HG03066 (cell line): Measurements from ENCODE around the gene CPNE1.
"Not testable (repeated sequence)": the region's sequence is repeated elsewhere in the genome, so short reads cannot be mapped to it uniquely, and the experiment has no call there.

Source experiments
- ATAC-seq: cut with Tn5 transposase; IDR thresholded peaks from one replicate; pipeline ENCODE4 v1.9.1; 2021; ENCODE audit warnings: low read depth; ENCODE audit not compliant: unreplicated experiment

CPNE1 gene

GRCh38 chr20:35698298-35699126, 33.8 kb upstream of the CPNE1 start:
- ATAC-seq = peak; percentile 31

DNA sequence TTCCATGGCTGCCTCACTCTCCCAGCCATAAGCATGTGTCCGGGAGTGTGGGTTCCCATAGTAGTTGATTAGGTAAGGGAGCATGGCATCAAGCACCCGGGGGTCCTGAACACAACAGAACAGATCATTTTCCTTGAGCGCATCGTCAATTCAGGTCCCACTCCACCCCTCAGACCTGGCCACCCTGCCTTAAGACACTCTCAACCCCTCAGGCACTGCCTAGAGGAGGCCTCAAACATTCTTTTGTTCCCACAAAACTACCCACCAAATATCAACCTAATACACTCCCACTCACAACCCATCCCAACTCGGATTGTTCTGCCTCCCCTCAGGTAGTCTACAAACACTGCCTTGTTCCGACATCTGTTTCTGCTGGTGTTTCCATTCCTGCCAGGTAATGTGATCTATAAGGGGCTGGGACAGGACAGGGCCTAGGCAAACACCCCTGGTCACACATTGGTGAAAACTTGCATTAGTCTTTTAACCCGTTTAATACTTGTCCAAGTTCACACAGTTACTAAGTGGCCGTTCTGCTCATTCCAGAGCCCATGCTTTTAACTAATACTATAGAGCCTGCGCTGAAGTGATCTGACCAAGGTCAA, 33.1 kb upstream of the CPNE1 start:
- no peak for ATAC-seq

GRCh38 chr20:35695978-35696377, 31.3 kb upstream of the CPNE1 start:
- no peak for ATAC-seq

DNA sequence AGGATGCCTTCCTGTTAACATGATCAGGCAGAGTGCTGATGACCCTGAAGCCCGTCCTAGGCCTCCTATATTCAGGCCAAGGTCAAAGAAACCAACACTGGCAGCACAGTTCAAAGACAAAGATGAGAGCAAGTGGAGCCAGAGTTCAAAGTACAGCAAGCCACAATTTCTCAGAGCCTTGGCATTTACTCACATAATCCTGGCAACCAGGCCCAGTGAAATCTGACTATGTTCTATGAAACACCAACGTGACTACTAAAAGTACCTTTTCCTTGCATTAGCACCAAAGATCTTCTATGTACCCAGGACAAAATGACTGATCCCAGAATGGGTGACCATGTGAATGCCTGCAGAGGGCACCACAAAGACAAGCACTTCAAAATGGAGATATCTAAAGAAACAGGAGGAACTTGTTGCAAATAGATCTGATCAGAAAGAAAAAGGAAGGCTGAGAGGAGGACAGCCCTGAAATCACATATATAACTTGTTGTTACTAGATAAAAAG, 30.6 kb upstream of the CPNE1 start:
- no peak for ATAC-seq

GRCh38 chr20:35690265-35690664, 25.6 kb upstream of the CPNE1 start:
- no peak for ATAC-seq

DNA sequence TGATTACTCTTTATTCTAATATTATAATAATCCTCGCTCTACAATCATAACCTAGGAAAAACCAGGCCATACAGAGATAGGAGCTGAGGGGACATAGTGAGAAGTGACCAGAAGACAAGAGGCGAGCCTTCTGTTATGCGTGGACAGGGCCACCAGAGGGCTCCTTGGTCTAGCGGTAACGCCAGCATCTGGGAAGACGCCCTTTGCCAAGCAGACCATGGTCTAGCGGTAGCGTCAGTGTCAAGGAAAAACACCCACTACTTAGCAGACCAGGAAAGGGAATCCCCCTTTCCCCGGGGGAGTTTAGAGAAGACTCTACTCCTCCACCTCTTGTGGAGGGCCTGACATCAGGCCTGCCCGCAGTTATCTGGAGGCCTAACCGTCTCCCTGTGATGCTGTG, 22.2 kb upstream of the CPNE1 start:
- not testable (repeated sequence) for ATAC-seq

- not testable (repeated sequence) for ATAC-seq
Measured at GRCh38 chr20:35685368-35685767, 20.7 kb upstream of the CPNE1 start.

DNA sequence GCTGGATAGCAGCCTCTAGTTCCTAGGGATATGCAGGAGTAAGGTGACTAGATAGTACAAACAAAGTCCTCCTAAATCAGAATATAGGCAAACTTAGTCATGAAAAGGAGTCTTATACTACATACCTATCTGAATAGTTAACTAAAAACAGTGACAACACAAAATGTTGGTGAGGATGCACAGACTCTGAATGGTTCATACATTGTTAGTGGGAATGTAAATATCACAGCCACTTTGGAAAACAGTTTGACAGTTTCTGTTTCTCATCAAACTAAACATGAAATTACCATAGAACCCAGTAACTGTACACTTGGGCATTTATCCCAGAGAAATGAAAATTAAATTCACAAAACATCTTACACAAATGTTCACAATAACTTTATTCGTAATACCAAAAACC, 17.3 kb upstream of the CPNE1 start:
- ATAC-seq = no peak

DNA sequence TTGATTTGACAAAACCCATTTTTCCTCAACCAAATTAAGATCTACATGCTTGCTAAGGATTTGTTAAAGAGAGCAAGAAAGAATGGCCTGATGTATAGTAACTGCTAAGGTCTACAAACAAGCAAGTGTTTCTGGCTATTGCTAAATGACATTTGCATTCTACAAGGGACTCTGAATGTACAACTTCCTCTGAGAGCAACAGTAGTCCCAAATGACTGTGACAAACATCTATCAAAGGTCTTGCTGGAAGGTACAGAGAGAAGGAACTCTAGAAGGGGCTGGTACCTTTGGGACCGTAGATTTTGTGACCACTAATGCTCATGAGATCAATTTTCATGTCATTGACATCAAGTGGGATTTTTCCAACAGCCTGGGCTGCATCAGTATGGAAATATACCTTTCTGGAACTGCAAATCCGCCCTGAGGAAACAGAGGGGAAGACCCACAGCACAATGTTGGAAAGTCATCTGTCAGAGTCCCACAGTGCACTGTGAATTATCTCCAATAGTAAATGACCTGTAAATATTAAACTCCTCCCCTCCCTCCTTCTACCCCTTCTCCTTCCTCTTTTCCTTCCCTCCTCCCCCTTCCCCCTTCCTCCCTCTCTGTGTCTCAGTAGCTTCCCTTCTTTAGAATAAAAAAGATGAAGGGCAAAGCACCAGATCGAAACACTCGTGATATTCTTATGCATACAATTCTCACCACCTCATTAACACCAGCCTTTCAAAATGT, 15.9 kb upstream of the CPNE1 start:
- no peak for ATAC-seq

DNA sequence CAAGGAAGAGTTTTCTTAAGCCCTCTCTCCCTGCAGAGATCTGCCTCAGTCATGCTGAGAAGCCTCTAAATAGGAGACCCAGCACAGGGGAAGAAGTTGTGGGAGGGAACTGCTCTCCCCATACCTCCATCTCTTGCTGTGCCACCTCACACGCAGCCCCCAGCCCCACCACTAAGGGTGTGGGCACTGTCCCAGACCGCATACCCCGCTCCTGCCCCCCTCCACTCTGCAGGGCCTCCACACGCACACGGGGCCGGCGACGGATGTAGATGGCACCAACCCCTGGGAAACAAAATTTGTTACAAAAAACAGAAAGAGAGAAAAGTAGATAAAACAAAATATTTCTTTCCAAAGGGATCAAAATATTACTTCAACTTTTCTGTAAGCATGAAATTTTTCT, 10.2 kb upstream of the CPNE1 start:
- ATAC-seq = no peak

DNA sequence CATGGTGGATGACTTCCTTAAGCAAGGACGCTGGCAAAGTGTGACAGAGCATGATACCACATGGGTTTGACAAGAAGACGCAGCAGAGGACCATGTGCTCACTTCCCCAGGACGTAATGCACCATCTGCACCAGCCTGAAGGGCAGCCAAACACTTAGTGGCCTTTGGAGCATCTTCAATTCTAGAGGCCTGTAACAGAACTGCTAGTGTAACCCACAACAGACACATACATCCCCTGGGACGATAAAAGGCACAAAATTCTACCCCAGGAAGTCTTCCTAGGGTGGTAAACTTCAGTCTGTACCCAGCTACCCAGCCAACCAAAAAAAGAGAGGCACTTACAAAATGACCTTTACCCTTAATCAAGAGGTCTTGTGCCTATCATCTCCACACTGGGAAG, 9.2 kb upstream of the CPNE1 start:
- ATAC-seq = no peak

DNA sequence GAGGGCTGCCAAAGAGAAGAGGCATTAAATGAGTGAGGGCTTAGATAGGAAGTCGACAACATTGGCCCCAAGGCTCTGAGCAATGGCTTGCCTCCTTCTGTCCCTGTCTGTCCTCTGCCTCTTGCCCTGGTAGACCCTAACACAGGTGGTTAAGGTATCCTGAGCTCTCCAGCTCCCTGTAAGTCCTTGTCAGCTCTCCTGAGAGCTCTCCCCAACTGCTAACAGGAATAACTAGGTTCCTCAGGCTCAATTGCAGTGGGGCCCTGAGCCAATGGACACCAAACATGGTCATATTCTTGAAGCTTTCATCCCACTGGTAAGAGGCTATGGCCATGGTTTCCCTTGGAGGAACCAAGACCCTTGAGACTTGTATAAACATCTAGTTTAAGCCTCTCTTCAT, 5.0 kb upstream of the CPNE1 start:
- ATAC-seq = no peak

GRCh38 chr20:35669221-35669620, 4.5 kb upstream of the CPNE1 start:
- no peak for ATAC-seq

DNA sequence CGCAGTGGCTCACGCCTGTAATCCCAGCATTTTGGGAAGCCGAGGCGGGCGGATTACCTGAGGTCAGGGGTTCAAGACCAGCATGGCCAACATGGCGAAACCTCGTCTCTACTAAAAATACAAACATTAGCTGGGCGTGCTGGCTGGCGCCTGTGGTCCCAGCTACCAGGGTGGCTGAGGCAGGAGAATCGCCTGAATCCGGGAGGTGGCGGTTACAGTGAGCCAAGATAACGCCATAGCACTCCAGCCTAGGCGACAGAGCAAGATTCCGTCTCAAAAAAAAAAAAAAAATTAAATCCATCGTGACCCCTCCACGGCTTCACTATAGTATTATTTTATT, 1.2 kb upstream of the CPNE1 start:
- no peak for ATAC-seq

DNA sequence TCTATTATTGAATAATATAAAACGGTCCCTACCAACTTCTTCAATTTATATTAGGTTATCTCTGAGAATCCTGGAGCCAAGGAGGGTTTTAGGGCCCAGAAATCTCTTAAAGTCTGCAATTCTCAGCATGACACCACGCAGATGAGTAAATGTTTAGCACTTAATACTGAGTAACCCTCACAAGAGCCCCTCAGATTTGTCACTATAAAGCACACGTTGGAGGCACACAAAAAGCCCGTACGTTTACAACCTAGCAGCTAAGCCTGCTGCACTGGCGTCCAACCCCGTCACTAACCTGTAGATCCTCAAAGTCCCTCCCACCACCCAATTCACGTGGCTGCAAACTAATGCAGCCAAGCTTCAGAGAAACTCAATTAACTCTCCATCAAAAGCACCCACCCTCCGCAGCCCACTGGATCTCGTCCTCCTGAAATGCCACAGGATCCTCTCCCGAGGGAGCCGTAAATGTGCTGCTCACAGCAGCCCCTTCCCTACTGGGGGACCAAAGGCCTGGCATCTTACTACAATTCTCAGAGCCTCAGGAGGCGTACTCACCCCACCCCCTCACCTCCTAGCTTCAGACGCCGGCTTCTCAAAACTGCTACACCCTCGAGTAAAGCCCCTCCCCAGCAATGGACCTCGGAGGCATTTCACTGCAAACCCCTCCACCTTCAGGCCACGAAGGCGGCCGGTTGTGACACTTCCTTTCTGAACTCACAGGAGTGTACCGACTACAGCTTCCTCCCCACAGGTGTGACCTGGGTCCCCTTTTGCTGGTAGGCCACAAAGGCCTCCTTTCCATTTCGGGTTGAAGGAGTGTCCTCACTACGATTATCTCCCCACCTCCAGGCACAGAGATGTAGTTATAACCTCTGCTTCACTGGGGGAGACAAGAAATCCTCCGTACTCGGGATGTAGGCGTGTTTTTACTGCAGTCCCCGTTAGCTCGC, 909 bp downstream of the CPNE1 start:
- ATAC-seq = peak; percentile 27

DNA sequence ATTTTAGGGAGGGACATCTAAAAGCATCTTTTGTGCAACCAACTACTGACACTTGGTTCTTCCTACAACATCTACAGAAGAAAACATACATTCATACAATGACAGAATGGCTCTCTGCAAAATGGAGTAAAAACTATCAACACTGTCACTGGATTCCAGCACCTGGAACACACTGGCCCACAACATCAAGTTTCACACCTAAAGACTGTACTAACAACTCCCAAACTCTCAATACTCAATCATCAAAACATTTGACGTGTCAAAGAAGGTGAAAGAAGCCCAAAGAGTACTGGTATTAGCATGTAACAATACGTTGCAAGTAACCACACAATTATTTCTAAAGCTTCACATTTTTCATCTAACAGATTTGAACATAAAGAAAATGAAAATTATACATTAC, 2.1 kb downstream of the CPNE1 start:
- no peak for ATAC-seq

- no peak for ATAC-seq
Measured at GRCh38 chr20:35661908-35662307, 2.8 kb downstream of the CPNE1 start.

GRCh38 chr20:35661053-35661452, 3.6 kb downstream of the CPNE1 start:
- ATAC-seq = no peak

- ATAC-seq = no peak
Measured at GRCh38 chr20:35660122-35660937, 4.4 kb downstream of the CPNE1 start.

DNA sequence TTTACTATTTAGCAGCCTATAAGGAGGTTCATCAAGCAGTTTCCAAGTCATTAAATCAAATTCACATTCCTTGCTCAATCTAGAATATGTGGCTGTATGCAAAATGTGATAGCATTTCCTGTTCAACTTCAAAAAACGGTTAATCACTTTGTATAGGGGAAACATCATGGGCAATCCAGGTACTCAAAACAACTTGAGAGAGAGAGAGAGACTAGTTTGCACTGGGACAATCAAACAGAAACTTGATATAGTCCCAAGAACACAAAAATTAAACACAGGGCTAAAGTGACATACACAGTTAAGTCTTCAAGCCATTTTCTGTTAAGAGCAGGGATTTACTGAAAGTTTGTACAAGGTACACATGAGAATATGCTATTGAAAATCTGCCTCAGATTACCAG, 7.4 kb downstream of the CPNE1 start:
- no peak for ATAC-seq
